H9 (cell line): ENCODE results near the gene KCTD16. TPM values are rescaled to one million over a fixed set of nuclear protein-coding genes. Genes with fewer than 3 reads are reported as not detected.

Experiments
- DNase-seq: peaks from one replicate; pipeline ENCODE4 v3.0.0-alpha.2; 2017
- H2AFZ ChIP-seq: one replicate; pipeline ENCODE4 v1.6.1; 2013; ENCODE audit warnings: mild to moderate bottlenecking, low read length, control low read depth, moderate library complexity
- H2AK5ac ChIP-seq: 2 replicates; pipeline ENCODE4 v1.6.1; 2013; ENCODE audit warnings: low read length, control low read depth, mixed read lengths; ENCODE audit not compliant: insufficient read length
- H2BK120ac ChIP-seq: one replicate; pipeline ENCODE4 v1.6.1; 2013; ENCODE audit warnings: low read depth, mild to moderate bottlenecking, low read length, control low read depth, inconsistent platforms; ENCODE audit not compliant: poor library complexity, severe bottlenecking
- H2BK12ac ChIP-seq: 2 replicates; pipeline ENCODE4 v1.6.1; 2013; ENCODE audit warnings: low read length, control low read depth, mixed read lengths, low read depth; ENCODE audit not compliant: insufficient read length
- H2BK15ac ChIP-seq: 2 replicates; pipeline ENCODE4 v1.6.1; 2013; ENCODE audit warnings: low read depth, low read length, control low read depth
- H2BK20ac ChIP-seq: one replicate; pipeline ENCODE4 v1.6.1; 2013; ENCODE audit warnings: low read depth, mild to moderate bottlenecking, low read length, control low read depth, inconsistent platforms; ENCODE audit not compliant: poor library complexity, severe bottlenecking
- H2BK5ac ChIP-seq: 2 replicates; pipeline ENCODE4 v1.6.1; 2013; ENCODE audit warnings: low read length, control low read depth, mixed read lengths; ENCODE audit not compliant: insufficient read length
- H3K14ac ChIP-seq: 2 replicates; pipeline ENCODE4 v1.6.1; 2013; ENCODE audit warnings: low read length, control low read depth; ENCODE audit not compliant: insufficient read depth
- H3K18ac ChIP-seq: 2 replicates; pipeline ENCODE4 v1.6.1; 2013; ENCODE audit warnings: low read depth, mild to moderate bottlenecking, mixed read lengths, low read length, control low read depth; ENCODE audit not compliant: insufficient read length
- H3K23ac ChIP-seq: 2 replicates; pipeline ENCODE4 v1.6.1; 2013; ENCODE audit warnings: low read length, control low read depth, mixed read lengths, low read depth; ENCODE audit not compliant: insufficient read length
- H3K23me2 ChIP-seq: 2 replicates; pipeline ENCODE4 v1.6.1; 2013; ENCODE audit warnings: low read depth, mild to moderate bottlenecking, mixed read lengths, low read length, control low read depth; ENCODE audit not compliant: insufficient read length, poor library complexity, severe bottlenecking
- H3K27ac ChIP-seq: 2 replicates; pipeline ENCODE4 v1.5.1; 2013; ENCODE audit warnings: low read length, control low read depth, mixed read lengths, low read depth; ENCODE audit not compliant: insufficient read length
- H3K27me3 ChIP-seq: 2 replicates; pipeline ENCODE4 v1.6.1; 2013; ENCODE audit warnings: low read length, control low read depth, inconsistent platforms; ENCODE audit not compliant: insufficient read depth
- H3K4ac ChIP-seq: 2 replicates; pipeline ENCODE4 v1.6.1; 2013; ENCODE audit warnings: low read depth, mild to moderate bottlenecking, control low read depth, inconsistent platforms, low read length, moderate library complexity
- H3K4me1 ChIP-seq: 2 replicates; pipeline ENCODE4 v1.6.1; 2013; ENCODE audit warnings: low read length, control low read depth, inconsistent platforms; ENCODE audit not compliant: insufficient read depth
- H3K4me2 ChIP-seq: 2 replicates; pipeline ENCODE4 v1.6.1; 2013; ENCODE audit warnings: low read length, control low read depth, mixed read lengths; ENCODE audit not compliant: insufficient read length, insufficient read depth
- H3K56ac ChIP-seq: 2 replicates; pipeline ENCODE4 v1.6.1; 2013; ENCODE audit warnings: low read depth, mild to moderate bottlenecking, mixed read lengths, low read length, control low read depth; ENCODE audit not compliant: insufficient read length
- H3K79me1 ChIP-seq: 2 replicates; pipeline ENCODE4 v1.6.1; 2013; ENCODE audit warnings: low read depth, mild to moderate bottlenecking, moderate library complexity, low read length, control low read depth, inconsistent platforms; ENCODE audit not compliant: insufficient read depth, poor library complexity, severe bottlenecking
- H3K79me2 ChIP-seq: 2 replicates; pipeline ENCODE4 v1.6.1; 2013; ENCODE audit warnings: low read length, control low read depth, inconsistent platforms; ENCODE audit not compliant: insufficient read depth
- H3K9ac ChIP-seq: 2 replicates; pipeline ENCODE4 v1.6.1; 2013; ENCODE audit warnings: low read length, control low read depth, mixed read lengths; ENCODE audit not compliant: insufficient read length; ENCODE audit errors: extremely low read depth
- H3K9me3 ChIP-seq: one replicate; pipeline ENCODE4 v1.6.1; 2013; ENCODE audit warnings: low read depth, low read length, inconsistent platforms; ENCODE audit not compliant: control insufficient read depth
- H3T11ph ChIP-seq: one replicate; pipeline ENCODE4 v1.6.1; 2013; ENCODE audit warnings: mild to moderate bottlenecking, low read length, control low read depth, inconsistent platforms
- H4K20me1 ChIP-seq: one replicate; pipeline ENCODE4 v1.6.1; 2013; ENCODE audit not compliant: control insufficient read depth, insufficient read length, insufficient read depth
- H4K5ac ChIP-seq: 2 replicates; pipeline ENCODE4 v1.6.1; 2013; ENCODE audit warnings: low read depth, mild to moderate bottlenecking, mixed read lengths, low read length, control low read depth; ENCODE audit not compliant: insufficient read length
- H4K8ac ChIP-seq: replicated peaks from 2 replicates; pipeline ENCODE4 v1.6.1; 2013; ENCODE audit warnings: low read length, control low read depth, mixed read lengths, low read depth; ENCODE audit not compliant: insufficient read length
- H4K91ac ChIP-seq: 2 replicates; pipeline ENCODE4 v1.6.1; 2013; ENCODE audit warnings: low read depth, mild to moderate bottlenecking, moderate library complexity, mixed read lengths, low read length, control low read depth; ENCODE audit not compliant: insufficient read length
- H3K27ac Mint-ChIP-seq, 3 experiments: 2 replicates in 2 of 3; 3 replicates in 1 of 3; pipeline ENCODE4 v1.8.0; 2020 to 2021; ENCODE audit warnings: mixed read lengths in 3 of 3, mild to moderate bottlenecking in 1 of 3, moderate library complexity in 1 of 3
- H3K27me3 Mint-ChIP-seq: 2 replicates; pipeline ENCODE4 v1.8.0; 2021; ENCODE audit warnings: low read depth, mild to moderate bottlenecking, moderate library complexity, mixed read lengths
- H3K36me3 Mint-ChIP-seq, 3 experiments: 2 replicates in 2 of 3; 3 replicates in 1 of 3; pipeline ENCODE4 v1.8.0; 2020 to 2021; ENCODE audit warnings: low read depth in 3 of 3, mixed read lengths in 3 of 3; ENCODE audit not compliant: insufficient read depth in 1 of 3
- H3K4me1 Mint-ChIP-seq, 2 experiments: 2 replicates each; pipeline ENCODE4 v1.8.0; 2020; ENCODE audit warnings: mixed read lengths in 2 of 2
- H3K4me3 Mint-ChIP-seq, 2 experiments: 2 replicates in 1 of 2; 3 replicates in 1 of 2; pipeline ENCODE4 v1.8.0; 2020 to 2021; ENCODE audit warnings: mild to moderate bottlenecking in 2 of 2, mixed read lengths in 2 of 2, moderate library complexity in 1 of 2
- H3K9me3 Mint-ChIP-seq, 2 experiments: 2 replicates in 1 of 2; 3 replicates in 1 of 2; pipeline ENCODE4 v1.8.0; 2020; ENCODE audit warnings: mild to moderate bottlenecking in 2 of 2, mixed read lengths in 2 of 2, moderate library complexity in 1 of 2
- WGBS: extraction: QIAGEN DNeasy Blood & Tissue Kit; methylation state at CpG from one replicate; pipeline ENCODE4 v1.1.7; 2013; ENCODE audit warnings: missing lambda C conversion rate, low lambda C conversion rate, mixed read lengths; ENCODE audit not compliant: insufficient read length; ENCODE audit errors: extremely low coverage; 5-methylcytosine and 5-hydroxymethylcytosine counted together
- total RNA-seq: library from RNA; stranded (reverse); gene quantifications from 2 replicates; pipeline ENCODE4 v1.2.1, GENCODE V29; 2021
- TF ChIP-seq, protein P1 (sequence below): fragments of 200-600 bp; sonication (generic); conservative IDR thresholded peaks from 3 replicates; pipeline ENCODE4 v1.8.0; 2021; ENCODE audit warnings: antibody characterized with exemption, mild to moderate bottlenecking

KCTD16 gene
- total RNA-seq, 1 experiment from 2014 or later, result 0.09 TPM

GRCh38 chr5:144265643-144266247 is 95.1 kb downstream of the KCTD16 start:
- Histone ChIP-seq H2BK120ac (no peak overlapping the region), H2AFZ (no peak overlapping the region), H2AK5ac (no peak overlapping the region), H3K27ac (no peak overlapping the region), H2BK20ac (no peak overlapping the region), H4K91ac (no peak overlapping the region), H2BK15ac (no peak overlapping the region), H3K56ac (no peak overlapping the region), H3T11ph (no peak overlapping the region), H4K20me1 (no peaks in the 10 kb centered on the region), H3K9ac (no peak overlapping the region), H3K18ac (no peak overlapping the region), H3K27me3 (no peaks in the 10 kb centered on the region), H3K4me1 (no peaks in the 10 kb centered on the region), H3K79me1 (no peaks in the 10 kb centered on the region), H4K5ac (no peak overlapping the region), H3K4me2 (no peak overlapping the region), H4K8ac (no peak overlapping the region), H3K9me3 (no peaks in the 10 kb centered on the region), H3K23me2 (no peaks in the 10 kb centered on the region), H3K4ac (no peak overlapping the region), H2BK12ac (no peak overlapping the region), H3K23ac (no peak overlapping the region), H2BK5ac (no peak overlapping the region), H3K14ac (no peak overlapping the region), H3K79me2 (no peaks in the 10 kb centered on the region)
- Mint-ChIP-seq H3K27ac (no peak overlapping the region), H3K4me1 (peaks cover 19 to 22% of the 10 kb centered on the region in 2 experiments), H3K27me3 (no peaks in the 10 kb centered on the region), H3K9me3 (peaks cover 7 to 10% of the 10 kb centered on the region in 2 experiments; a peak in 4 of 5 replicates), H3K4me3 (no peak overlapping the region), H3K36me3 (peaks cover 0 to 14% (median 0%) of the 10 kb centered on the region in 3 experiments; a peak in 2 of 7 replicates)
- TF ChIP-seq, protein P1, sequence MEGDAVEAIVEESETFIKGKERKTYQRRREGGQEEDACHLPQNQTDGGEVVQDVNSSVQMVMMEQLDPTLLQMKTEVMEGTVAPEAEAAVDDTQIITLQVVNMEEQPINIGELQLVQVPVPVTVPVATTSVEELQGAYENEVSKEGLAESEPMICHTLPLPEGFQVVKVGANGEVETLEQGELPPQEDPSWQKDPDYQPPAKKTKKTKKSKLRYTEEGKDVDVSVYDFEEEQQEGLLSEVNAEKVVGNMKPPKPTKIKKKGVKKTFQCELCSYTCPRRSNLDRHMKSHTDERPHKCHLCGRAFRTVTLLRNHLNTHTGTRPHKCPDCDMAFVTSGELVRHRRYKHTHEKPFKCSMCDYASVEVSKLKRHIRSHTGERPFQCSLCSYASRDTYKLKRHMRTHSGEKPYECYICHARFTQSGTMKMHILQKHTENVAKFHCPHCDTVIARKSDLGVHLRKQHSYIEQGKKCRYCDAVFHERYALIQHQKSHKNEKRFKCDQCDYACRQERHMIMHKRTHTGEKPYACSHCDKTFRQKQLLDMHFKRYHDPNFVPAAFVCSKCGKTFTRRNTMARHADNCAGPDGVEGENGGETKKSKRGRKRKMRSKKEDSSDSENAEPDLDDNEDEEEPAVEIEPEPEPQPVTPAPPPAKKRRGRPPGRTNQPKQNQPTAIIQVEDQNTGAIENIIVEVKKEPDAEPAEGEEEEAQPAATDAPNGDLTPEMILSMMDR, result no peak
- DNase-seq, result no peak
- WGBS, result no CpG with 5 or more reads among the region's 3 CpGs
